Heart left ventricle (tissue), 13 donors: ENCODE results near the gene ZBTB9.

ENCODE experiments used
- CTCF ChIP-seq, 12 donors: fragments of 200-600 bp; sonication (generic) in 4 of 12; IDR thresholded peaks; one replicate each; pipeline versions ENCODE4 v1.5.0 to v1.8.0; 2018 to 2022; ENCODE audit warnings: antibody characterized with exemption in 12 of 12, mild to moderate bottlenecking in 5 of 12
- POLR2A ChIP-seq, 2 donors: fragments of 450-650 bp; IDR thresholded peaks; one replicate each; pipeline ENCODE4 v1.6.1; 2017; ENCODE audit warnings: antibody characterized with exemption in 2 of 2, mild to moderate bottlenecking in 2 of 2, moderate library complexity in 2 of 2
- donor health status: ischemic (EF 13 %, LVEDD 7.1; RV severe dilation, severe dysfunction).
- donor health status: DM: no; HTN: yes; CAD: no.
- donor health status: DM: no; HTN: no; CAD: no.
- donor health status: ischemic (EF 25% LVEDD 6.9; RV normal size, moderate dysfunction).
- donor health status: ischemic (EF 25% LVEDD 5.7; RV mildly dilated, moderate dysfunction).
- donor health status: ischemic (EF 35%, LVEDD 5.7; RV mildly dilated, moderate dysfunction).
- donor health status: nonischemic (EF 11% LVEDD 7.7; RV severe dilation, severe dysfunction).
- donor health status: DM: yes; HTN: yes; CAD: no.
- donor health status: PGD.
- donor health status: ischemic (EF 29% LVEDD 5.4; RV normal size, mild dysfunction).
- donor health status: nonischemic (EF 23%, LVEDD 6.1; RV moderate dilation, normal function).

GRCh38 chr6:33433544-33434191 is 20.7 kb upstream of the ZBTB9 start:
- TF ChIP-seq CTCF (IDR thresholded peaks at IDR 0.05), result no peak
- no peak for TF ChIP-seq POLR2A (IDR thresholded peaks at IDR 0.05)
